HepG2 (cell line): Measurements from ENCODE around the gene OSBPL9. TPM values are rescaled to one million over a fixed set of nuclear protein-coding genes. Genes with fewer than 3 reads are reported as not detected.

ENCODE experiments used
- ATAC-seq: fragments of 200-7000 bp; cut with Tn5 transposase; 3 replicates; pipeline ENCODE4 v1.9.1; 2020; ENCODE audit warnings: mild to moderate bottlenecking, moderate library complexity
- BruUV-seq: library from RNA; stranded (reverse); fragments of 400-500 nt; replicated peaks from 2 replicates; lab custom pipeline; 2021; lab: Mats Ljungman, UMichigan
- CTCF ChIA-PET: fragments of 300-600 bp; formaldehyde crosslinking; extraction: SDS; loops from one replicate; lab custom pipeline; 2021; ENCODE audit warnings: low total read pairs, inconsistent platforms, low intra/inter-chr PET ratio; lab: Yijun Ruan, JAX
- POLR2A ChIA-PET: fragments of 350-600 bp; sonication (Branson Sonifier 250); formaldehyde crosslinking; loops from one replicate; lab custom pipeline; 2020; ENCODE audit warnings: antibody characterized with exemption, inconsistent platforms; lab: Yijun Ruan, JAX
- DNase-seq: peaks from one replicate; pipeline ENCODE4 v3.0.0-alpha.2; 2015; ENCODE audit warnings: low spot score
- FAIRE-seq: peaks from 3 replicates; lab custom pipeline; 2011; peaks lifted over from hg19 to GRCh38; lab: Jason Lieb, UNC
- H2AFZ ChIP-seq: one replicate; pipeline ENCODE4 v1.6.1; 2011; ENCODE audit warnings: low read length, inconsistent platforms
- H3K27ac ChIP-seq: fragments of 300-600 bp; 3 replicates; pipeline ENCODE4 v1.8.0; 2011; ENCODE audit warnings: mixed run types, mild to moderate bottlenecking, mixed read lengths, low read length, inconsistent platforms; ENCODE audit not compliant: insufficient read depth; ENCODE audit errors: extremely low read length
- H3K27me3 ChIP-seq, 2 experiments: fragments of 200-600 bp in 1 of 2; 2 replicates in 1 of 2; 3 replicates in 1 of 2; pipeline versions ENCODE4 v1.6.0 to v1.8.0; 2011; ENCODE audit warnings: low read length in 2 of 2, mild to moderate bottlenecking in 2 of 2, moderate library complexity in 2 of 2, inconsistent platforms in 1 of 2; ENCODE audit not compliant: insufficient read depth in 2 of 2, control insufficient read depth in 1 of 2
- H3K36me3 ChIP-seq, 2 experiments: fragments of 200-600 bp in 1 of 2; replicated peaks in 1 of 2; 2 replicates in 1 of 2; 3 replicates in 1 of 2; pipeline versions ENCODE4 v1.5.1 to v1.8.0; 2011; ENCODE audit warnings: low read length in 2 of 2, inconsistent platforms in 1 of 2; ENCODE audit not compliant: insufficient read depth in 2 of 2, control insufficient read depth in 1 of 2
- H3K4me1 ChIP-seq: 2 replicates; pipeline ENCODE4 v1.5.1; 2012; ENCODE audit warnings: low read length, inconsistent platforms; ENCODE audit not compliant: insufficient read depth
- H3K4me2 ChIP-seq: 2 replicates; pipeline ENCODE4 v1.6.0; 2011; ENCODE audit warnings: low read depth, low read length, inconsistent platforms
- H3K4me3 ChIP-seq, 3 experiments: fragments of 200-600 bp in 1 of 3; sonication (generic), shearing (Covaris generic) in 1 of 3; replicated peaks in 1 of 3; 2 replicates each; pipeline ENCODE4 v1.5.1; 2011 to 2016; ENCODE audit warnings: low read length in 3 of 3, inconsistent platforms in 2 of 3, low read depth in 2 of 3, mild to moderate bottlenecking in 2 of 3, control low read depth in 1 of 3, mixed read lengths in 1 of 3; ENCODE audit not compliant: insufficient read depth in 1 of 3
- H3K79me2 ChIP-seq: one replicate; pipeline ENCODE4 v1.6.1; 2011; ENCODE audit warnings: low read length, inconsistent platforms; ENCODE audit not compliant: insufficient read depth
- H3K9ac ChIP-seq: 2 replicates; pipeline ENCODE4 v1.6.0; 2011; ENCODE audit warnings: mild to moderate bottlenecking, low read depth, low read length, inconsistent platforms; ENCODE audit not compliant: insufficient read depth
- H3K9me3 ChIP-seq: 2 replicates; pipeline ENCODE4 v1.5.1; 2012; ENCODE audit warnings: mild to moderate bottlenecking, low read length
- H4K20me1 ChIP-seq: 2 replicates; pipeline ENCODE4 v1.6.0; 2011; ENCODE audit warnings: inconsistent platforms, mild to moderate bottlenecking, low read length, moderate library complexity; ENCODE audit not compliant: insufficient read depth
- GZF1 ChIP-seq: sonication (generic); formaldehyde crosslinking; IDR thresholded peaks from 2 replicates; pipeline ENCODE4 v1.5.1; 2020; ENCODE audit warnings: mild to moderate bottlenecking, missing genetic modification reagents
- KAT2B ChIP-seq: fragments of 150-350 bp; IDR thresholded peaks from 2 replicates; pipeline ENCODE4 v1.6.1; 2014; ENCODE audit warnings: low read depth, low read length, borderline replicate concordance
- KDM2A ChIP-seq: sonication (generic); formaldehyde crosslinking; IDR thresholded peaks from 2 replicates; pipeline ENCODE4 v1.4.0; 2020; ENCODE audit warnings: low read depth, missing genetic modification reagents, borderline replicate concordance
- MZF1 ChIP-seq: sonication (generic); formaldehyde crosslinking; IDR thresholded peaks from 2 replicates; pipeline ENCODE4 v1.8.1; 2023; ENCODE audit warnings: mild to moderate bottlenecking, missing genetic modification reagents, borderline replicate concordance
- NCOA5 ChIP-seq: sonication (generic); formaldehyde crosslinking; IDR thresholded peaks from 2 replicates; pipeline ENCODE4 v1.4.0; 2020; ENCODE audit warnings: missing genetic modification reagents
- PHF21A ChIP-seq: sonication (generic); formaldehyde crosslinking; IDR thresholded peaks from 2 replicates; pipeline ENCODE4 v1.5.0; 2020; ENCODE audit warnings: mild to moderate bottlenecking, missing genetic modification reagents
- REL ChIP-seq: sonication (generic); formaldehyde crosslinking; conservative IDR thresholded peaks from 2 replicates; pipeline ENCODE4 v1.8.0; 2022; ENCODE audit warnings: mild to moderate bottlenecking, missing genetic modification reagents, moderate library complexity
- RFXANK ChIP-seq: IDR thresholded peaks from 2 replicates; pipeline ENCODE4 v1.6.1; 2016
- TBP ChIP-seq: sonication (generic); formaldehyde crosslinking; IDR thresholded peaks from 2 replicates; pipeline ENCODE4 v1.5.0; 2020; ENCODE audit warnings: missing genetic modification reagents
- ZNF207 ChIP-seq: fragments of 450-650 bp; IDR thresholded peaks from 2 replicates; pipeline ENCODE4 v1.6.1; 2016; ENCODE audit warnings: antibody characterized with exemption, borderline replicate concordance
- ZNF800 ChIP-seq: sonication (generic); formaldehyde crosslinking; IDR thresholded peaks from 2 replicates; pipeline ENCODE4 v1.4.0; 2020; ENCODE audit warnings: missing genetic modification reagents
- WGBS: methylation state at CpG from one replicate; pipeline ENCODE4 v1.1.6; 2017; ENCODE audit warnings: low lambda C conversion rate; 5-methylcytosine and 5-hydroxymethylcytosine counted together
- in situ Hi-C: cut with HindIII; loops from 2 replicates; pipeline ENCODE4 v1.10.0; 2017; ENCODE audit warnings: low pct_unique_long_range_greater_than_20kb; ENCODE audit not compliant: extremely low pct_ligation_motif_present
- intact Hi-C: fragments of 100-400 bp; cut with micrococcal nuclease; formaldehyde crosslinking; loops from one replicate; pipeline ENCODE4 v1.10.0; 2022; ENCODE audit not compliant: unreplicated experiment
- polyA plus RNA-seq, 8 experiments: library from polyadenylated mRNA; depleted of rRNA in 3 of 8; stranded (reverse) in 7 of 8; unstranded in 1 of 8; fragments of >200 nt; fragmentation: Illumina TruSeq in 4 of 8; extraction: Trizol in 4 of 8; gene quantifications; 2 replicates each; pipeline versions ENCODE4 v1.2.1 to v1.2.3, GENCODE V29; 2011 to 2016; ENCODE audit warnings: low read depth in 4 of 8, missing spikeins in 1 of 8, mixed read lengths in 1 of 8; ENCODE audit not compliant: insufficient read depth in 1 of 8
- total RNA-seq, 5 experiments: library from RNA; depleted of rRNA; stranded (reverse); fragments of >200 nt; fragmentation: Illumina TruSeq; extraction: Trizol; gene quantifications; 2 replicates each; pipeline ENCODE4 v1.2.3, GENCODE V29; 2016; ENCODE audit warnings: low read depth in 1 of 5

The OSBPL9 gene
- total and polyA plus RNA-seq, 2 of the 13 experiments (the other 11 are each of a cell fraction or from before 2014, with no cell fraction given): 83.6 to 142 TPM

- CTCF ChIA-PET: no interaction called here
- no TSS peak for BruUV-seq
- Histone ChIP-seq H3K4me3 (no peak overlapping the region), H3K36me3 (peaks cover 8 to 51% of the 10 kb centered on the region in 2 experiments), H3K9ac (no peak overlapping the region), H4K20me1 (no peaks in the 10 kb centered on the region), H3K27ac (no peak overlapping the region), H3K27me3 (no peaks in the 10 kb centered on the region), H3K79me2 (no peaks in the 10 kb centered on the region), H3K9me3 (no peaks in the 10 kb centered on the region), H3K4me1 (no peaks in the 10 kb centered on the region), H2AFZ (no peak overlapping the region), H3K4me2 (no peak overlapping the region)
- no peak for DNase-seq
- intact Hi-C loops (no loop called here), in situ Hi-C loops (no loop called here)
- no peak for ATAC-seq
- WGBS: 94% methylated on average over 2 of the region's 2 CpGs
- POLR2A ChIA-PET: no interaction called here
- TF ChIP-seq RFXANK (CRISPR knock-in tag): no peak
- no peak for TF ChIP-seq REL (CRISPR knock-in tag)
- no peak for TF ChIP-seq TBP (CRISPR knock-in tag)
- TF ChIP-seq NCOA5 (CRISPR knock-in tag): no peak
- no peak for TF ChIP-seq MZF1
- no peak for FAIRE-seq
Measured at GRCh38 chr1:51756290-51756689, 139.4 kb downstream of the OSBPL9 start.

GRCh38 chr1:51758310-51758709, 141.4 kb downstream of the OSBPL9 start:
- TF ChIP-seq GZF1: no peak
- no peak for TF ChIP-seq KAT2B
- TF ChIP-seq KDM2A (CRISPR knock-in tag): no peak
- no peak for TF ChIP-seq ZNF207
- no peak for TF ChIP-seq PHF21A (CRISPR knock-in tag)
- TF ChIP-seq ZNF800 (CRISPR knock-in tag): no peak
- intact Hi-C loops: no loop called here
- POLR2A ChIA-PET: no interaction called here
- Histone ChIP-seq H3K9me3 (no peaks in the 10 kb centered on the region), H3K4me1 (no peaks in the 10 kb centered on the region), H2AFZ (no peak overlapping the region), H3K27ac (no peak overlapping the region), H3K4me2 (no peak overlapping the region), H3K36me3 (peaks cover 1 to 51% of the 10 kb centered on the region in 2 experiments; a peak in 4 of 5 replicates), H4K20me1 (no peaks in the 10 kb centered on the region), H3K9ac (no peak overlapping the region), H3K27me3 (no peaks in the 10 kb centered on the region), H3K4me3 (no peak overlapping the region), H3K79me2 (no peaks in the 10 kb centered on the region)
- WGBS: 95% methylated on average over 4 of the region's 4 CpGs
- FAIRE-seq (no peak), DNase-seq (no peak), ATAC-seq (no peak)
- CTCF ChIA-PET: no interaction called here
- in situ Hi-C loops: no loop called here
- no TSS peak for BruUV-seq
